B cell (primary cell): ENCODE data around the gene LAMC2. TPM values are rescaled to one million over a fixed set of nuclear protein-coding genes. Genes with fewer than 3 reads are reported as not detected.

Experiments
- ATAC-seq: fragments of 200-7000 bp; cut with Tn5 transposase; one replicate; pipeline ENCODE4 v1.10.0; 2021; ENCODE audit warnings: low read depth, mild to moderate bottlenecking, moderate number of reproducible peaks, moderate library complexity
- CTCF ChIA-PET: fragments of 350-600 bp; sonication (Branson Sonifier 250); formaldehyde crosslinking; loops from one replicate; lab custom pipeline; 2021; ENCODE audit warnings: antibody characterized with exemption, inconsistent platforms; lab: Charles Lee
- POLR2A ChIA-PET: fragments of 350-600 bp; sonication (Branson Sonifier 250); formaldehyde crosslinking; loops from one replicate; lab custom pipeline; 2021; ENCODE audit warnings: antibody characterized with exemption; lab: Charles Lee
- DNase-seq: peaks from one replicate; pipeline ENCODE4 v3.0.0; 2013
- H2AFZ ChIP-seq: 2 replicates; pipeline ENCODE4 v1.6.1; 2012; ENCODE audit warnings: mild to moderate bottlenecking, low read depth, low read length; ENCODE audit not compliant: insufficient read depth, poor library complexity, severe bottlenecking
- H3K27ac ChIP-seq, 2 donors: 1 replicate in 1 of 2; 2 replicates in 1 of 2; pipeline ENCODE4 v1.5.1; 2012 to 2013; ENCODE audit warnings: low read length in 2 of 2, mild to moderate bottlenecking in 2 of 2, moderate library complexity in 1 of 2
- H3K27me3 ChIP-seq, 4 experiments: fragments of 200-600 bp in 1 of 4; sonication (generic) in 1 of 4; replicated peaks in 1 of 4; 1 replicate in 2 of 4; 2 replicates in 2 of 4; pipeline versions ENCODE4 v1.6.1 to v1.7.0; 2013 to 2016; ENCODE audit warnings: low read length in 3 of 4, mild to moderate bottlenecking in 2 of 4, mixed read lengths in 1 of 4, moderate library complexity in 1 of 4; ENCODE audit not compliant: insufficient read depth in 4 of 4, control insufficient read depth in 3 of 4; ENCODE audit errors: control extremely low read depth in 1 of 4
- H3K36me3 ChIP-seq, 2 experiments: replicated peaks in 1 of 2; 1 replicate in 1 of 2; 2 replicates in 1 of 2; pipeline versions ENCODE4 v1.6.1 to v1.7.1; 2013; ENCODE audit warnings: low read length in 1 of 2; ENCODE audit not compliant: insufficient read depth in 2 of 2, control insufficient read depth in 1 of 2; ENCODE audit errors: control extremely low read depth in 1 of 2, extremely low read depth in 1 of 2
- H3K4me1 ChIP-seq, 2 donors: fragments of 200-600 bp in 1 of 2; sonication (generic) in 1 of 2; 1 replicate in 1 of 2; 2 replicates in 1 of 2; pipeline versions ENCODE4 v1.5.1 to v1.6.1; 2013 to 2017; ENCODE audit warnings: low read length in 2 of 2; ENCODE audit not compliant: control insufficient read depth in 2 of 2, insufficient read depth in 2 of 2
- H3K4me2 ChIP-seq: replicated peaks from 2 replicates; pipeline ENCODE3; 2012; ENCODE audit warnings: mild to moderate bottlenecking, low read depth, low read length; ENCODE audit not compliant: poor library complexity, severe bottlenecking
- H3K4me3 ChIP-seq, 5 experiments: fragments of 200-600 bp in 1 of 5; sonication (generic) in 1 of 5; 1 replicate in 3 of 5; 2 replicates in 2 of 5; pipeline versions ENCODE4 v1.5.1 to v1.7.0; 2011 to 2016; ENCODE audit warnings: low read length in 4 of 5, mild to moderate bottlenecking in 4 of 5, low read depth in 2 of 5, control low read depth in 1 of 5, moderate library complexity in 1 of 5; ENCODE audit not compliant: insufficient read depth in 1 of 5; ENCODE audit errors: control extremely low read depth in 1 of 5, extremely low read depth in 1 of 5
- H3K79me2 ChIP-seq: fragments of 200-600 bp; sonication (generic); one replicate; pipeline ENCODE4 v1.6.0; 2016; ENCODE audit warnings: low read length; ENCODE audit not compliant: control insufficient read depth, insufficient read depth
- H3K9ac ChIP-seq: fragments of 200-600 bp; sonication (generic); 2 replicates; pipeline ENCODE4 v1.6.1; 2017; ENCODE audit warnings: mild to moderate bottlenecking, low read length, moderate library complexity
- H3K9me3 ChIP-seq, 3 donors: one replicate each; pipeline versions ENCODE4 v1.6.1 to v1.7.1; 2013; ENCODE audit warnings: low read length in 2 of 3; ENCODE audit not compliant: control insufficient read depth in 2 of 3, insufficient read depth in 1 of 3; ENCODE audit errors: control extremely low read depth in 1 of 3
- H4K20me1 ChIP-seq: 2 replicates; pipeline ENCODE4 v1.6.0; 2012; ENCODE audit warnings: mild to moderate bottlenecking, low read length; ENCODE audit not compliant: insufficient read depth, control insufficient read depth, poor library complexity, severe bottlenecking
- H3K27ac Mint-ChIP-seq: one replicate; pipeline ENCODE4 v1.8.0; 2021; ENCODE audit warnings: mixed read lengths
- H3K27me3 Mint-ChIP-seq: one replicate; pipeline ENCODE4 v1.8.0; 2021; ENCODE audit warnings: mixed read lengths
- H3K4me1 Mint-ChIP-seq: one replicate; pipeline ENCODE4 v1.8.0; 2021; ENCODE audit warnings: mixed read lengths
- H3K4me3 Mint-ChIP-seq: one replicate; pipeline ENCODE4 v1.8.0; 2021; ENCODE audit warnings: mixed read lengths
- H3K9me3 Mint-ChIP-seq: one replicate; pipeline ENCODE4 v1.8.0; 2022; ENCODE audit warnings: mixed read lengths; ENCODE audit not compliant: insufficient read depth
- EZH2 ChIP-seq: IDR thresholded peaks from 2 replicates; pipeline ENCODE4 v1.6.1; 2012; ENCODE audit warnings: borderline replicate concordance, low read depth, mild to moderate bottlenecking, moderate library complexity, low read length; ENCODE audit not compliant: insufficient read depth, poor library complexity, severe bottlenecking
- WGBS: methylation state at CpG from one replicate; pipeline ENCODE4 v1.1.5; 2013; ENCODE audit warnings: missing lambda C conversion rate; ENCODE audit not compliant: insufficient coverage; 5-methylcytosine and 5-hydroxymethylcytosine counted together
- intact Hi-C: fragments of 100-400 bp; cut with micrococcal nuclease; formaldehyde crosslinking; loops from one replicate; pipeline ENCODE4 v1.10.0; 2022
- polyA plus RNA-seq: library from polyadenylated mRNA; depleted of rRNA; stranded (reverse); fragments of >200 nt; gene quantifications from 2 replicates; pipeline ENCODE4 v1.2.3, GENCODE V29; 2012
- total RNA-seq, 2 donors: library from RNA; stranded (reverse); fragments of 120-200 nt in 1 of 2; gene quantifications; 1 replicate in 1 of 2; 2 replicates in 1 of 2; pipeline versions ENCODE4 v1.2.3 to v1.2.4, GENCODE V29; 2013 to 2022
- TF ChIP-seq, protein P1 (sequence below): fragments of 200-600 bp; IDR thresholded peaks from one replicate; pipeline ENCODE4 v1.8.0; 2022; ENCODE audit warnings: antibody characterized with exemption, mild to moderate bottlenecking

Gene LAMC2
- total and polyA plus RNA-seq, 2 donors (not counting 1 experiment from before 2014, with no cell fraction given) = not detected

DNA sequence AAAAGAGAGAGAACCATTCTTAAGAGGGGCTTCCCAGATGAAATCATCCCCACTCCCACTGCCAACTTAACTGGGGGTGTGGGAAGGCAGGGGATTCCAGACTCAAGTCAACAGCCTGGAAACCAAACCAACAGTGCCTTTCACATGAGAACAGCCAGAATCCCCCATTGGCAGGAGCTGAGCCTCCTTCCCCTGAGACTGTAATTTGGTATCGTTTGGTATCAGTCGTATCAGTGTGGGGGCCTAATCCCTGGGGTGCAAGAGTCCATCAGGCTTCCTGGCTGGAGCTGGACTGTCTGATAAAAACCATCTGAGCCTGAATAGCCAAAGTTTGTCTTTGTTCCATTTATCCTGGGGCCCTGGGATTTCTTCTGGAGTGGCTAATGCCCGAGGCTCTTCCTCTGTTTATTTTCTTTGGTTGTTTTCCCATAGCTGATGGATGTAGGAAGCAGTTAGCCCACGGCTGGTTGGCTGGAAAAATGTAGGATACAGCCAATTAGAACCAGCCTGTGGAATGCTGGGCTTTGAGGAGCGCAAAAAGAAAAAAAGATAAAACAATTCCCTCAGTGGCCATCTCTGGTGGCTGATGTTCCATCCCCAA lies 84.6 kb downstream of the LAMC2 start:
- Mint-ChIP-seq H3K9me3 (no peaks in the 10 kb centered on the region), H3K27ac (no peak overlapping the region), H3K4me3 (no peak overlapping the region), H3K27me3 (peaks cover 37% of the 10 kb centered on the region), H3K4me1 (no peaks in the 10 kb centered on the region)
- Histone ChIP-seq H3K4me3 (no peak overlapping the region), H3K36me3 (no peaks in the 10 kb centered on the region), H3K27ac (no peak overlapping the region), H3K9ac (no peak overlapping the region), H3K4me2 (no peak overlapping the region), H3K9me3 (no peaks in the 10 kb centered on the region), H3K4me1 (no peaks in the 10 kb centered on the region), H3K79me2 (no peaks in the 10 kb centered on the region), H2AFZ (no peak overlapping the region), H3K27me3 (peaks cover 0 to 8% (median 0%) of the 10 kb centered on the region in 4 experiments), H4K20me1 (no peaks in the 10 kb centered on the region)
- intact Hi-C loops = no loop called here
- TF ChIP-seq, protein P1, sequence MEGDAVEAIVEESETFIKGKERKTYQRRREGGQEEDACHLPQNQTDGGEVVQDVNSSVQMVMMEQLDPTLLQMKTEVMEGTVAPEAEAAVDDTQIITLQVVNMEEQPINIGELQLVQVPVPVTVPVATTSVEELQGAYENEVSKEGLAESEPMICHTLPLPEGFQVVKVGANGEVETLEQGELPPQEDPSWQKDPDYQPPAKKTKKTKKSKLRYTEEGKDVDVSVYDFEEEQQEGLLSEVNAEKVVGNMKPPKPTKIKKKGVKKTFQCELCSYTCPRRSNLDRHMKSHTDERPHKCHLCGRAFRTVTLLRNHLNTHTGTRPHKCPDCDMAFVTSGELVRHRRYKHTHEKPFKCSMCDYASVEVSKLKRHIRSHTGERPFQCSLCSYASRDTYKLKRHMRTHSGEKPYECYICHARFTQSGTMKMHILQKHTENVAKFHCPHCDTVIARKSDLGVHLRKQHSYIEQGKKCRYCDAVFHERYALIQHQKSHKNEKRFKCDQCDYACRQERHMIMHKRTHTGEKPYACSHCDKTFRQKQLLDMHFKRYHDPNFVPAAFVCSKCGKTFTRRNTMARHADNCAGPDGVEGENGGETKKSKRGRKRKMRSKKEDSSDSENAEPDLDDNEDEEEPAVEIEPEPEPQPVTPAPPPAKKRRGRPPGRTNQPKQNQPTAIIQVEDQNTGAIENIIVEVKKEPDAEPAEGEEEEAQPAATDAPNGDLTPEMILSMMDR = no peak
- no peak for TF ChIP-seq EZH2
- WGBS = 60% methylated on average over 2 of the region's 5 CpGs
- ChIA-PET POLR2A (no interaction called here), CTCF (interaction anchor here (2.2 kb wide), 1 partner anchor 12 kb away, joined by 6 read pairs; no protein-coding TSS in a partner anchor)
- no peak for ATAC-seq
- DNase-seq = no peak

DNA sequence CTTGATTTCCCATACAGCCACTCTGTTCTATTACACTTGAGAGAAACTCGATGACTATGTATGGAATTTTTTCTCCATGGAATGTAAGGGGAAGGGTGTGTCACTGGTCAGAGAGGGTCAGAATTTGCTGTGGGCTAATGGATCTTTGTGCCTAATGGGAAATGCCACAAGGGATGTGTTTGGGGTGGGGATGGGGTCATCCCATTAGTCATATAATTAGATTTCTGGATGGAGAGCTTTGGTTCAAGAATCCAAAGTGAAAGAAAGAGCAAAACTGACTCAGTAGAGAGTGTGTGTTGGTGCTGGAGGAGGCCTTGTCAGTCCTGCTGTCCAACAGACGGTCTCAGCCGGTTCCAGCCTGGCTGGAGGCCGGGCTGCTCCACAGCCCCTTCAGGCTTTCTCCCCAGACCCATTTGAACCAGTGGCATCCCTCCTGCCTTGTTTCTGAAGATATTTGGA lies 86.4 kb downstream of the LAMC2 start:
- Histone ChIP-seq H2AFZ (no peak overlapping the region), H3K4me3 (no peak overlapping the region), H3K9me3 (no peaks in the 10 kb centered on the region), H3K79me2 (no peaks in the 10 kb centered on the region), H3K4me1 (no peaks in the 10 kb centered on the region), H3K27me3 (peaks cover 0 to 2% (median 0%) of the 10 kb centered on the region in 4 experiments), H3K4me2 (no peak overlapping the region), H3K36me3 (no peaks in the 10 kb centered on the region), H3K9ac (no peak overlapping the region), H4K20me1 (no peaks in the 10 kb centered on the region), H3K27ac (no peak overlapping the region)
- ChIA-PET CTCF (interaction anchor here (2.2 kb wide), 1 partner anchor 10 kb away, joined by 6 read pairs; no protein-coding TSS in a partner anchor), POLR2A (no interaction called here)
- ATAC-seq = no peak
- H3K27ac Mint-ChIP-seq = peak overlapping the region; percentile 4
- WGBS = 100% methylated on average over 3 of the region's 4 CpGs
- no peak overlapping the region for H3K4me3 Mint-ChIP-seq
- H3K4me1 Mint-ChIP-seq = no peaks in the 10 kb centered on the region
- H3K27me3 Mint-ChIP-seq = peaks cover 24% of the 10 kb centered on the region
- TF ChIP-seq, protein P1 = no peak
- TF ChIP-seq EZH2 = no peak
- intact Hi-C loops = no loop called here
- no peak for DNase-seq
- no peaks in the 10 kb centered on the region for H3K9me3 Mint-ChIP-seq
